ENCODE data around the gene SUPT3H. TPM values are rescaled to one million over a fixed set of nuclear protein-coding genes. Genes with fewer than 3 reads are reported as not detected.

The SUPT3H gene
- total and polyA plus RNA-seq, 12 donors: 2.1 to 6.2 (median 3.5) TPM

- Histone ChIP-seq H3K27me3 (no peaks in the 10 kb centered on the region), H3K4me1 (no peaks in the 10 kb centered on the region), H3K27ac (no peak overlapping the region), H3K4me3 (no peak overlapping the region), H3K9me3 (peaks cover 0 to 15% (median 2%) of the 10 kb centered on the region in 11 donors), H3K36me3 (peaks cover 0 to 1% (median 0%) of the 10 kb centered on the region in 9 donors)
- WGBS, 2 donors: 97 to 100% methylated on average over 1 of the region's 1 CpG
- ATAC-seq (no peak), DNase-seq (no peak)
- TF ChIP-seq CTCF (IDR thresholded peaks at IDR 0.05): no peak
- intact Hi-C loops (cut with DNase I): no loop called here
Measured at GRCh38 chr6:44940367-44940766, 437.4 kb downstream of the SUPT3H start.

GRCh38 chr6:44935693-44936300 lies 441.9 kb downstream of the SUPT3H start:
- peaks cover 0 to 7% (median 0%) of the 10 kb centered on the region in 11 donors for H3K9me3 ChIP-seq
- H3K4me1 ChIP-seq: no peaks in the 10 kb centered on the region
- H3K4me3 ChIP-seq: no peak overlapping the region
- H3K27ac ChIP-seq: no peak overlapping the region
- 63 to 76% methylated on average over 2 of the region's 2 CpGs for WGBS, 2 donors
- ATAC-seq (no peak), DNase-seq (no peak)
- H3K36me3 ChIP-seq: no peaks in the 10 kb centered on the region
- no peak for TF ChIP-seq CTCF (IDR thresholded peaks at IDR 0.05)
- H3K27me3 ChIP-seq: no peaks in the 10 kb centered on the region
- intact Hi-C loops (cut with DNase I): no loop called here

GRCh38 chr6:44933108-44933507 lies 444.6 kb downstream of the SUPT3H start:
- ATAC-seq (no peak), DNase-seq (no peak)
- Histone ChIP-seq H3K27me3 (no peaks in the 10 kb centered on the region), H3K4me1 (no peaks in the 10 kb centered on the region), H3K9me3 (peaks cover 0 to 2% (median 0%) of the 10 kb centered on the region in 11 donors), H3K27ac (peak overlapping the region in 1 of 10 donors; percentile 72), H3K36me3 (no peaks in the 10 kb centered on the region), H3K4me3 (peak overlapping the region in 1 of 10 donors; percentile 5)
- 68 to 80% methylated on average over 4 of the region's 4 CpGs for WGBS, 2 donors
- no peak for TF ChIP-seq CTCF (IDR thresholded peaks at IDR 0.05)
- intact Hi-C loops (cut with DNase I): no loop called here

- H3K4me3 ChIP-seq: peak overlapping the region in 1 of 10 donors; percentile 5
- ATAC-seq: no peak
Measured at GRCh38 chr6:44932651-44933091, 445.1 kb downstream of the SUPT3H start.

More at GRCh38 chr6:44932651-44933091, 445.1 kb downstream of the SUPT3H start:
- intact Hi-C loops (cut with DNase I): no loop called here
- H3K36me3 ChIP-seq: no peaks in the 10 kb centered on the region
- TF ChIP-seq CTCF (IDR thresholded peaks at IDR 0.05): no peak
- H3K9me3 ChIP-seq: no peaks in the 10 kb centered on the region
- H3K27ac ChIP-seq: peak overlapping the region in 1 of 10 donors; percentile 72
- no peaks in the 10 kb centered on the region for H3K27me3 ChIP-seq
- 91 to 92% methylated on average over 7 of the region's 7 CpGs for WGBS, 2 donors
- H3K4me1 ChIP-seq: no peaks in the 10 kb centered on the region
- no peak for DNase-seq

Data from heart right ventricle (tissue), 16 donors.